ENCODE results near the gene TOLLIP.

TOLLIP gene

GRCh38 chr11:1335811-1336761 lies 26.7 kb upstream of the TOLLIP start:
- Histone ChIP-seq H3K4me1 (ENCODE audit: control insufficient read depth, insufficient read depth, low read length, poor library complexity, severe bottlenecking) (peaks cover 10% of the 10 kb centered on the region), H3K4me3 (ENCODE audit: insufficient read depth, low read depth, low read length, poor library complexity, severe bottlenecking) (peak overlapping the region; percentile 39), H3K27ac (ENCODE audit: insufficient read depth, low read length, poor library complexity, severe bottlenecking) (no peak overlapping the region), H3K9me3 (ENCODE audit: control insufficient read depth, low read length) (peaks cover 17% of the 10 kb centered on the region), H3K36me3 (ENCODE audit: control insufficient read depth, insufficient read depth, low read length) (no peaks in the 10 kb centered on the region), H3K27me3 (replicated peaks; ENCODE audit: control insufficient read depth, insufficient read depth, low read length, poor library complexity, severe bottlenecking) (no peaks in the 10 kb centered on the region)
- peak; percentile 38 to 51 (median 49) for DNase-seq

GRCh38 chr11:1335264-1335810 lies 25.9 kb upstream of the TOLLIP start:
- DNase-seq, result no peak
- no peaks in the 10 kb centered on the region for H3K36me3 ChIP-seq (ENCODE audit: control insufficient read depth, insufficient read depth, low read length)
- H3K27ac ChIP-seq (ENCODE audit: insufficient read depth, low read length, poor library complexity, severe bottlenecking), result no peak overlapping the region
- H3K4me3 ChIP-seq (ENCODE audit: insufficient read depth, low read depth, low read length, poor library complexity, severe bottlenecking), result peak overlapping the region; percentile 39
- H3K4me1 ChIP-seq (ENCODE audit: control insufficient read depth, insufficient read depth, low read length, poor library complexity, severe bottlenecking), result peaks cover 10% of the 10 kb centered on the region
- H3K9me3 ChIP-seq (ENCODE audit: control insufficient read depth, low read length), result peaks cover 17% of the 10 kb centered on the region
- no peaks in the 10 kb centered on the region for H3K27me3 ChIP-seq (replicated peaks; ENCODE audit: control insufficient read depth, insufficient read depth, low read length, poor library complexity, severe bottlenecking)

- Histone ChIP-seq H3K4me1 (ENCODE audit: control insufficient read depth, insufficient read depth, low read length, poor library complexity, severe bottlenecking) (peaks cover 10% of the 10 kb centered on the region), H3K27me3 (replicated peaks; ENCODE audit: control insufficient read depth, insufficient read depth, low read length, poor library complexity, severe bottlenecking) (no peaks in the 10 kb centered on the region), H3K9me3 (ENCODE audit: control insufficient read depth, low read length) (peaks cover 12% of the 10 kb centered on the region), H3K27ac (ENCODE audit: insufficient read depth, low read length, poor library complexity, severe bottlenecking) (no peak overlapping the region), H3K36me3 (ENCODE audit: control insufficient read depth, insufficient read depth, low read length) (no peaks in the 10 kb centered on the region), H3K4me3 (ENCODE audit: insufficient read depth, low read depth, low read length, poor library complexity, severe bottlenecking) (no peak overlapping the region)
- DNase-seq, result no peak
Observed at GRCh38 chr11:1333860-1334259, 24.4 kb upstream of the TOLLIP start.

GRCh38 chr11:1333091-1333772 lies 23.8 kb upstream of the TOLLIP start:
- DNase-seq, result no peak
- H3K27me3 ChIP-seq (replicated peaks; ENCODE audit: control insufficient read depth, insufficient read depth, low read length, poor library complexity, severe bottlenecking), result no peaks in the 10 kb centered on the region
- H3K4me3 ChIP-seq (ENCODE audit: insufficient read depth, low read depth, low read length, poor library complexity, severe bottlenecking), result no peak overlapping the region
- H3K9me3 ChIP-seq (ENCODE audit: control insufficient read depth, low read length), result peaks cover 10% of the 10 kb centered on the region
- no peak overlapping the region for H3K27ac ChIP-seq (ENCODE audit: insufficient read depth, low read length, poor library complexity, severe bottlenecking)
- no peaks in the 10 kb centered on the region for H3K36me3 ChIP-seq (ENCODE audit: control insufficient read depth, insufficient read depth, low read length)
- peaks cover 10% of the 10 kb centered on the region for H3K4me1 ChIP-seq (ENCODE audit: control insufficient read depth, insufficient read depth, low read length, poor library complexity, severe bottlenecking)

- Histone ChIP-seq H3K27ac (ENCODE audit: insufficient read depth, low read length, poor library complexity, severe bottlenecking) (no peak overlapping the region), H3K9me3 (ENCODE audit: control insufficient read depth, low read length) (peaks cover 8% of the 10 kb centered on the region), H3K4me1 (ENCODE audit: control insufficient read depth, insufficient read depth, low read length, poor library complexity, severe bottlenecking) (peaks cover 4% of the 10 kb centered on the region), H3K27me3 (replicated peaks; ENCODE audit: control insufficient read depth, insufficient read depth, low read length, poor library complexity, severe bottlenecking) (no peaks in the 10 kb centered on the region), H3K4me3 (ENCODE audit: insufficient read depth, low read depth, low read length, poor library complexity, severe bottlenecking) (no peak overlapping the region), H3K36me3 (ENCODE audit: control insufficient read depth, insufficient read depth, low read length) (no peaks in the 10 kb centered on the region)
- DNase-seq, result no peak
Observed at GRCh38 chr11:1330473-1330872, 21.0 kb upstream of the TOLLIP start.

- Histone ChIP-seq H3K27ac (ENCODE audit: insufficient read depth, low read length, poor library complexity, severe bottlenecking) (no peak overlapping the region), H3K36me3 (ENCODE audit: control insufficient read depth, insufficient read depth, low read length) (no peaks in the 10 kb centered on the region), H3K4me1 (ENCODE audit: control insufficient read depth, insufficient read depth, low read length, poor library complexity, severe bottlenecking) (no peaks in the 10 kb centered on the region), H3K27me3 (replicated peaks; ENCODE audit: control insufficient read depth, insufficient read depth, low read length, poor library complexity, severe bottlenecking) (no peaks in the 10 kb centered on the region), H3K9me3 (ENCODE audit: control insufficient read depth, low read length) (peaks cover 8% of the 10 kb centered on the region), H3K4me3 (ENCODE audit: insufficient read depth, low read depth, low read length, poor library complexity, severe bottlenecking) (no peak overlapping the region)
- DNase-seq, result no peak
Observed at GRCh38 chr11:1327064-1327460, 17.6 kb upstream of the TOLLIP start.

GRCh38 chr11:1326435-1327063 lies 17.1 kb upstream of the TOLLIP start:
- Histone ChIP-seq H3K27me3 (replicated peaks; ENCODE audit: control insufficient read depth, insufficient read depth, low read length, poor library complexity, severe bottlenecking) (no peaks in the 10 kb centered on the region), H3K4me1 (ENCODE audit: control insufficient read depth, insufficient read depth, low read length, poor library complexity, severe bottlenecking) (no peaks in the 10 kb centered on the region), H3K27ac (ENCODE audit: insufficient read depth, low read length, poor library complexity, severe bottlenecking) (no peak overlapping the region), H3K36me3 (ENCODE audit: control insufficient read depth, insufficient read depth, low read length) (no peaks in the 10 kb centered on the region), H3K4me3 (ENCODE audit: insufficient read depth, low read depth, low read length, poor library complexity, severe bottlenecking) (no peak overlapping the region), H3K9me3 (ENCODE audit: control insufficient read depth, low read length) (peaks cover 8% of the 10 kb centered on the region)
- DNase-seq, result no peak

- Histone ChIP-seq H3K4me1 (ENCODE audit: control insufficient read depth, insufficient read depth, low read length, poor library complexity, severe bottlenecking) (no peaks in the 10 kb centered on the region), H3K9me3 (ENCODE audit: control insufficient read depth, low read length) (peaks cover 8% of the 10 kb centered on the region), H3K36me3 (ENCODE audit: control insufficient read depth, insufficient read depth, low read length) (no peaks in the 10 kb centered on the region), H3K4me3 (ENCODE audit: insufficient read depth, low read depth, low read length, poor library complexity, severe bottlenecking) (no peak overlapping the region), H3K27ac (ENCODE audit: insufficient read depth, low read length, poor library complexity, severe bottlenecking) (no peak overlapping the region), H3K27me3 (replicated peaks; ENCODE audit: control insufficient read depth, insufficient read depth, low read length, poor library complexity, severe bottlenecking) (no peaks in the 10 kb centered on the region)
- DNase-seq, result no peak
Observed at GRCh38 chr11:1323774-1324173, 14.3 kb upstream of the TOLLIP start.

GRCh38 chr11:1317993-1318392 lies 8.6 kb upstream of the TOLLIP start:
- Histone ChIP-seq H3K9me3 (ENCODE audit: control insufficient read depth, low read length) (no peaks in the 10 kb centered on the region), H3K4me3 (ENCODE audit: insufficient read depth, low read depth, low read length, poor library complexity, severe bottlenecking) (no peak overlapping the region), H3K27ac (ENCODE audit: insufficient read depth, low read length, poor library complexity, severe bottlenecking) (no peak overlapping the region)

More at GRCh38 chr11:1317993-1318392, 8.6 kb upstream of the TOLLIP start:
- H3K4me1 ChIP-seq (ENCODE audit: control insufficient read depth, insufficient read depth, low read length, poor library complexity, severe bottlenecking), result no peaks in the 10 kb centered on the region
- no peak for DNase-seq
- H3K36me3 ChIP-seq (ENCODE audit: control insufficient read depth, insufficient read depth, low read length), result no peaks in the 10 kb centered on the region
- H3K27me3 ChIP-seq (replicated peaks; ENCODE audit: control insufficient read depth, insufficient read depth, low read length, poor library complexity, severe bottlenecking), result peaks cover 5% of the 10 kb centered on the region
